Fibroblast of villous mesenchyme (primary cell): Measurements from ENCODE around the gene ARL16. TPM values are rescaled to one million over a fixed set of nuclear protein-coding genes. Genes with fewer than 3 reads are reported as not detected.

Experiments
- DNase-seq: peaks from one replicate; pipeline ENCODE4 v3.0.0-alpha.2; 2010; ENCODE audit warnings: low read depth
- H3K4me3 ChIP-seq: 2 replicates; pipeline ENCODE4 v1.5.1; 2011; ENCODE audit warnings: low read depth, mild to moderate bottlenecking, low read length
- CTCF ChIP-seq: IDR thresholded peaks from 2 replicates; pipeline ENCODE4 v1.5.1; 2012; ENCODE audit warnings: low read depth, mild to moderate bottlenecking, low read length; ENCODE audit not compliant: insufficient read depth
- total RNA-seq: library from RNA; depleted of rRNA; stranded (reverse); fragments of >200 nt; gene quantifications from 2 replicates; pipeline ENCODE4 v1.2.3, GENCODE V29; 2012

The ARL16 gene
- total RNA-seq, 1 donor: 22.9 TPM

DNA sequence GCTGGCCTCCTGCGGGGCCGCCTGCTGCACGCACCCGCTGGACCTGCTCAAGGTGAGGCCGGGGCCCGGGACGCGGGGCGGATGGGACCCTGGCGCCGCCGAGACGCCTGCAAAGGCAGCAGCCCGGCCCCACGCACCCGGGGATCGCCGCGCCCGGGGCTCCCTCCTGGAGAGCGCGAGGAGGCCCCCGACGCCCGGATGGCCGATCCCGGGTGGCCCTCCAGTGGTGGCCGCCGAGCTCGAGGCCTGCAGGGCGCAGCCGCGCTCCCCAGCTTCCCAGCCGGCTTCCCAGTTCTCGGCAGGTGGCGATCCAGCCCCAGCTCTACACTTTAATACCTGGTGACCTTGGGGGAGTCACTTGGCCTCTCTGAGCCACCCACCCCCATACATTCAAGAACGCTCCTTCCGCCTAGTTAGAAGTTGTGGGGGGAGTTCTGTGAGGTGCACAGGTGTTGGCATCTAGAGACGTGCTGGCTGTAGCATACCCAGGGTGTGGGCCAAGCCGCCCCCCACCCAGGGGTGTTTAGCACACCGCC is 28.9 kb upstream of the ARL16 start:
- H3K4me3 ChIP-seq: peak overlapping the region; percentile 66
- DNase-seq: no peak
- TF ChIP-seq CTCF: peak; percentile 2

- peak within 1 kb of the TSS; percentile 66 for H3K4me3 ChIP-seq
- DNase-seq: peak; percentile 68
- TF ChIP-seq CTCF: no peak
Observed at GRCh38 chr17:81711814-81712467, 28.3 kb upstream of the ARL16 start, which contains the start of gene SLC25A10. Gene SLC25A10, plus strand, starts transcription at chr17:81712284. Its CDS starts 143 bp downstream, at chr17:81712427.

GRCh38 chr17:81710514-81711308 is 27.1 kb upstream of the ARL16 start:
- no peak for TF ChIP-seq CTCF
- H3K4me3 ChIP-seq: no peak overlapping the region
- peak; percentile 35 for DNase-seq

DNA sequence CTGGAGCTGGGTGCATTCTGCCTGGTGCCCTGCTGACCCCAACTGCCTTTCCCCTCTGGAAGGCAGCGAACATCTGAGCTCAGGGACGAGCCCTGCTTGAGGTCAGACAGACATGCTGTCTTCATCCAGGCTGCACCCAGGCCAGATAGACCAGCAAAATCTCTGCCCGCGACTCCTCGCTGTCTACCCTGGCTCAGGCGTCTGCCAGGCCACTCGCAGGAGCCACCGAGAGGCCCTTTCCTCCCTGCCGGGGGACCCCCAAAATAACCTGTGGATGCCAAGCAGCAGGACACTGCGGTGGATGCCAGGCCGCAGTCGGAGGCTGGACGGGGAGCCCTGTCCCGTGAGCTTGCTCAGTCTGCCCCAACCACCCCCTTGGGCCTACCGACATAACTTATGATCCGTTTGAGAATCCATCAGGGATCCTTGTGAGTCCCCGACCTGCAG is 25.2 kb upstream of the ARL16 start:
- no peak for DNase-seq
- TF ChIP-seq CTCF: no peak
- H3K4me3 ChIP-seq: no peak overlapping the region

- DNase-seq: no peak
- no peak for TF ChIP-seq CTCF
- H3K4me3 ChIP-seq: no peak overlapping the region
Observed at GRCh38 chr17:81707725-81708646, 24.4 kb upstream of the ARL16 start.
